Mucosa of rectum (tissue), 2 donors: ENCODE results near the gene SLC7A7.
"Not testable (repeated sequence)": the region's sequence is repeated elsewhere in the genome, so short reads cannot be mapped to it uniquely, and the experiment has no call there.

Experiments used
- H3K27ac ChIP-seq, 2 donors: one replicate each; pipeline ENCODE4 v1.7.0; 2013; ENCODE audit warnings: inconsistent platforms in 2 of 2, low read depth in 2 of 2, low read length in 2 of 2
- H3K27me3 ChIP-seq, 2 donors: one replicate each; pipeline ENCODE4 v1.7.0; 2013; ENCODE audit warnings: low read length in 2 of 2; ENCODE audit not compliant: control insufficient read depth in 2 of 2, insufficient read depth in 2 of 2
- H3K36me3 ChIP-seq, 2 donors: one replicate each; pipeline ENCODE4 v1.7.0; 2013; ENCODE audit warnings: low read length in 2 of 2; ENCODE audit not compliant: control insufficient read depth in 2 of 2, insufficient read depth in 2 of 2
- H3K4me1 ChIP-seq, 2 donors: one replicate each; pipeline ENCODE4 v1.7.0; 2013; ENCODE audit warnings: low read length in 2 of 2, mild to moderate bottlenecking in 1 of 2; ENCODE audit not compliant: control insufficient read depth in 2 of 2, insufficient read depth in 2 of 2
- H3K4me3 ChIP-seq, 2 donors: one replicate each; pipeline ENCODE4 v1.7.0; 2013; ENCODE audit warnings: low read length in 2 of 2
- H3K9ac ChIP-seq, 2 donors: one replicate each; pipeline ENCODE4 v1.7.0; 2013; ENCODE audit warnings: low read length in 2 of 2, low read depth in 1 of 2, mild to moderate bottlenecking in 1 of 2
- H3K9me3 ChIP-seq, 2 donors: one replicate each; pipeline ENCODE4 v1.7.0; 2013; ENCODE audit warnings: low read length in 2 of 2; ENCODE audit not compliant: control insufficient read depth in 2 of 2
- donor health status: healthy.
- donor health status: Normal muscosa, but diverticular disease.

Gene SLC7A7

DNA sequence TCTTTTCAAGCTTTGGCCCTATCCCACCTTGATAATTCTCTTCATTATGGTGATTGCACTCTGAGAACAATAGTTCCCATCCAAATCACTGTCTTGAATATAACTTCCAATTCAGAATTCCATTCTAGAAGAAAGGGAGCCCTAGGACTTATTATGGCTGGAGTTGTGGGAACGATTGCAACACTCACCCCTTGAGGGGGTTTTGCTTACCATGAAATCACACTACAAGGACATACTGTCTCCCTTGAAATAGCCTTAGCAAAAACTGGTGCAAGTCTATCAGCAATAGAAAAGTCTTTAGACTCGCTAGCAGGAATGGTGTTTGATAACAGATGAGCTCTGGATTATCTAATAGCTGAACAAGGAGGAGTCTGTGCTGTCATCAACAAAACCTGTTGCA lies 80.1 kb downstream of the SLC7A7 start:
- no peak overlapping the region for H3K27ac ChIP-seq
- no peaks in the 10 kb centered on the region for H3K9me3 ChIP-seq
- no peaks in the 10 kb centered on the region for H3K4me1 ChIP-seq
- H3K4me3 ChIP-seq, result no peak overlapping the region
- H3K9ac ChIP-seq, result no peak overlapping the region
- H3K27me3 ChIP-seq, result no peaks in the 10 kb centered on the region
- H3K36me3 ChIP-seq, result no peaks in the 10 kb centered on the region

DNA sequence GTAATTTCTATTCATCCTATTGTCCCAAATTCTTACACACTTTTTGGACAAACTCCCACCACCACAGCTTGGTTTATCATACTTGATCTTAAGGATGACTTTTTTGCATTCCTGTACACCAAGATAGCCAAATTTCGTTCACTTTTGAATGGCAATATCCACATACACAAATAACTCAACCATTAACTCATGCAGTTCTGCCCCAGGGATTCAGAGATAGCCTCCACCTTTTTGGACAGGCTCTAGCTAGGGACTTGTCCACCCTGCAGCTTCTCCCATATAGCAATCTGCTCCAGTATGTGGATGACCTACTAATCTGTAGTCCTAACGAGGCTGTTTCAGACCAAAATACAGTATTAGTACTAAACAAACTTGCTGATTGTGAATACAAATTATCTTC lies 81.4 kb downstream of the SLC7A7 start:
- Histone ChIP-seq H3K4me1 (no peaks in the 10 kb centered on the region), H3K9me3 (no peaks in the 10 kb centered on the region), H3K36me3 (no peaks in the 10 kb centered on the region), H3K4me3 (no peak overlapping the region), H3K27ac (no peak overlapping the region), H3K27me3 (no peaks in the 10 kb centered on the region), H3K9ac (no peak overlapping the region)

DNA sequence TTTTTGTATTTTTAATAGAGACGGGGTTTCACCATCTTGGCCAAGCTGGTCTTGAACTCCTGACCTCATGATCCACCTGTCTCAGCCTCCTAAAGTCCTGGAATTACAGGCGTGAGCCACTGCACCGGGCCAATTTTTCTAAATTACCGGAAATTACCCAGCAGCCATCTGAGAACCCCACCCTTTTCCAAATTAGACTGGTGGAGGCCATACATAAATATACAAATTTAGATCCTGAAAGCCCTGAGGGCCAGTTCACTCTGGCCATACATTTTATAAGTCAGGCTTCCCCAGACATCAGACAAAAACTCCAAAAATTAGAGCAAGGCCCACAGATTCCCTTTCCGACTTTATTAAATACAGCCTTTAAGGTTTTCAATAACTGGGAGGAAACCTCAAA lies 83.2 kb downstream of the SLC7A7 start:
- H3K27ac ChIP-seq, result not testable (repeated sequence)

DNA sequence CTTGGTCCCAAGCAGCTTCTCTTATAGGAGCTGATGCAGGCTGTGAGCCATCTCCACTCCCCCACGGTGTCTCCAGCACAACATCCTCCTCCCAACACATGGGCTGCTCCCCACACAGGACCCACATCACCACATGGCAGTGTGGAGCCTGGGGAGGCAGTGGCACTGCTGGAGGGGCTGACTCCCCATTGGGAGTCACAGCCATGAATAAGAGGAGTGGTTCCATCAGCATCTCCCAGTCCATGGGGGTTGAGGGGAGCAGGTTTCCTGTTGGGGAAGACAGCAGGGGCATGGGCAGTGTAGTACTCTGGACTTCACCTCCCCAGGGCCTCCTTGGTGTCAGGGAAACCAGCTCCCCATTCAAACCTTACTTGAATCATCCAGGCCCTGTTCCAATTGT lies 89.2 kb downstream of the SLC7A7 start:
- Histone ChIP-seq H3K27me3 (no peaks in the 10 kb centered on the region), H3K4me3 (no peak overlapping the region), H3K4me1 (no peaks in the 10 kb centered on the region), H3K9ac (no peak overlapping the region), H3K27ac (no peak overlapping the region), H3K36me3 (no peaks in the 10 kb centered on the region), H3K9me3 (no peaks in the 10 kb centered on the region)

More for the DNA sequence above, 83.2 kb downstream of the SLC7A7 start:
- not testable (repeated sequence) for H3K36me3 ChIP-seq, H3K27me3 ChIP-seq, H3K4me1 ChIP-seq, H3K4me3 ChIP-seq, H3K9ac ChIP-seq, H3K9me3 ChIP-seq

DNA sequence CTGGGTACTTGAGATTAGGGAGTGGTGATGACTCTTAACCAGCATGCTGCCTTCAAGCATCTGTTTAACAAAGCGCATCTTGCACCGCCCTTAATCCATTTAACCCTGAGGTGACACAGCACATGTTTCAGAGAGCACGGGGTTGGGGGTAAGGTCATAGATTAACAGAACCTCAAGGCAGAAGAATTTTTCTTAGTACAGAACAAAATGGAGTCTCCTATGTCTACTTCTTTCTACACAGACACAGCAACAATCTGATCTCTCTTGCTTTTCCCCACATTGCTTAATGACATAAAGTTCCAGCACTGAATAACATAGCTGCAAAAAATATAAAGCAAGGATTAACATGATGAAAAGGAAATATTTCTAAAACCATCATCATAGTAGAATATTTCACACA lies 89.9 kb downstream of the SLC7A7 start:
- not testable (repeated sequence) for H3K27ac ChIP-seq, H3K9ac ChIP-seq, H3K9me3 ChIP-seq, H3K27me3 ChIP-seq, H3K4me1 ChIP-seq, H3K4me3 ChIP-seq, H3K36me3 ChIP-seq

DNA sequence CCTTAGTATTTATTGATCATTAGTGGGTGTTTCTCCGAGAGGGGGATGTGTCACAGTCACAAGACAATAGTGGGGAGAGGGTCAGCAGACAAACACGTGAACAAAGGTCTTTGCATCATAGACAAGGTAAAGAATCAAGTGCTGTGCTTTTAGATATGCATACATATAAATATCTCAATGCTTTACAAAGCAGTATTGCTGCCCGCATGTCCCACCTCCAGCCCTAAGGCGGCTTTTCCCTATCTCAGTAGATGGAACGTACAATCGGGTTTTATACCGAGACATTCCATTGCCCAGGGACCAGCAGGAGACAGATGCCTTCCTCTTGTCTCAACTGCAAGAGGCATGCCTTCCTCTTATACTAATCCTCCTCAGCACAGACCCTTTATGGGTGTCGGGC lies 90.4 kb downstream of the SLC7A7 start:
- H3K36me3 ChIP-seq, H3K9ac ChIP-seq, H3K27ac ChIP-seq: not testable (repeated sequence)

DNA sequence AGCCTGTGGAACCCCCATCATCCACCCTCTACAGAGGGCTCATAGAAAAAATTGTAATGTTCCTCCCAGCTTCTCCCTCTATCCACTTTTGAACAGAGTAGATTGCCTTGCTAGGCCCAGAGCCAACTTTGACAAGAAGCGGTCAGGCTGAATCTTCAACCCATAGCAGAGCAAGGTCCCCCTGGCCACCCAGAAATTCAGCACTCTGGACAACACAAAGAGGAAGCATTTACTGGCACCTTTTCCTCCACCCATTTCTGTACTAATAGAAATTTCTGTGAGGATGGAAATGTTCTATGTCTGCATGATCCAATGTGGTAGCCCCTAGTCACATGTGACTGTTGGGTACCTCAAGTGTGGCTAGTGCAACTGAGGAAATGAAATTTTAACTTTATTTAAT lies 91.4 kb downstream of the SLC7A7 start:
- no peak overlapping the region for H3K27ac ChIP-seq
- no peaks in the 10 kb centered on the region for H3K36me3 ChIP-seq
- no peak overlapping the region for H3K4me3 ChIP-seq
- H3K9ac ChIP-seq, result no peak overlapping the region
- H3K27me3 ChIP-seq, result no peaks in the 10 kb centered on the region
- no peaks in the 10 kb centered on the region for H3K4me1 ChIP-seq
- H3K9me3 ChIP-seq, result no peaks in the 10 kb centered on the region

More for the DNA sequence above, 90.4 kb downstream of the SLC7A7 start:
- H3K4me1 ChIP-seq, H3K4me3 ChIP-seq, H3K27me3 ChIP-seq, H3K9me3 ChIP-seq: not testable (repeated sequence)
